GM23338 (cell line): ENCODE data around the gene MYT1. TPM values are rescaled to one million over a fixed set of nuclear protein-coding genes. Genes with fewer than 3 reads are reported as not detected.

Experiments
- ATAC-seq: fragments of 200-7000 bp; cut with Tn5 transposase; 3 replicates; pipeline ENCODE4 v1.9.1; 2020
- DNase-seq: peaks from one replicate; pipeline ENCODE4 v3.0.0-alpha.2; 2015; ENCODE audit warnings: low spot score
- H2AFZ ChIP-seq: fragments of 200-600 bp; sonication (generic); 2 replicates; pipeline ENCODE4 v1.8.0; 2016; ENCODE audit warnings: antibody characterized with exemption, mild to moderate bottlenecking, moderate library complexity
- H3F3A ChIP-seq: fragments of 200-600 bp; sonication (generic); replicated peaks from 2 replicates; pipeline ENCODE4 v1.8.0; 2017; ENCODE audit warnings: antibody characterized with exemption, mixed run types, low read depth
- H3K27ac ChIP-seq: fragments of 200-600 bp; sonication (generic); 2 replicates; pipeline ENCODE4 v1.6.1; 2016; ENCODE audit warnings: low read depth
- H3K27me3 ChIP-seq: fragments of 200-600 bp; sonication (generic); 2 replicates; pipeline ENCODE4 v1.8.0; 2016; ENCODE audit warnings: mild to moderate bottlenecking, mixed run types, moderate library complexity; ENCODE audit not compliant: insufficient read depth
- H3K36me3 ChIP-seq: fragments of 200-600 bp; sonication (generic); 2 replicates; pipeline ENCODE4 v1.8.0; 2016; ENCODE audit warnings: mild to moderate bottlenecking; ENCODE audit not compliant: insufficient read depth
- H3K4me1 ChIP-seq: fragments of 200-600 bp; sonication (generic); 2 replicates; pipeline ENCODE4 v1.8.0; 2016; ENCODE audit warnings: mild to moderate bottlenecking, moderate library complexity; ENCODE audit not compliant: insufficient read depth
- H3K4me2 ChIP-seq: fragments of 200-600 bp; sonication (generic); 2 replicates; pipeline ENCODE4 v1.7.1; 2017; ENCODE audit warnings: mixed run types
- H3K4me3 ChIP-seq: fragments of 200-600 bp; sonication (generic); 2 replicates; pipeline ENCODE4 v1.6.1; 2016; ENCODE audit warnings: mixed run types
- H3K79me2 ChIP-seq: fragments of 200-600 bp; sonication (generic); replicated peaks from 2 replicates; pipeline ENCODE4 v1.8.0; 2017; ENCODE audit warnings: mild to moderate bottlenecking; ENCODE audit not compliant: insufficient read depth
- H3K9me2 ChIP-seq: fragments of 200-600 bp; sonication (generic); 2 replicates; pipeline ENCODE4 v1.8.0; 2017; ENCODE audit not compliant: insufficient read depth
- H4K20me1 ChIP-seq: fragments of 200-600 bp; sonication (generic); replicated peaks from 2 replicates; pipeline ENCODE4 v1.8.0; 2017; ENCODE audit warnings: mild to moderate bottlenecking; ENCODE audit not compliant: insufficient read depth
- H3K27ac Mint-ChIP-seq: 2 replicates; pipeline ENCODE4 v1.8.0; 2020; ENCODE audit warnings: inconsistent platforms, mild to moderate bottlenecking, moderate library complexity, mixed read lengths
- H3K27me3 Mint-ChIP-seq: 3 replicates; pipeline ENCODE4 v1.8.0; 2022; ENCODE audit warnings: low read depth, mild to moderate bottlenecking, moderate library complexity, mixed read lengths, inconsistent platforms; ENCODE audit not compliant: insufficient read depth, poor library complexity
- H3K36me3 Mint-ChIP-seq: 3 replicates; pipeline ENCODE4 v1.8.0; 2021; ENCODE audit warnings: low read depth, mild to moderate bottlenecking, inconsistent platforms, moderate library complexity, mixed read lengths
- H3K4me1 Mint-ChIP-seq: 3 replicates; pipeline ENCODE4 v1.8.0; 2020; ENCODE audit warnings: mild to moderate bottlenecking, inconsistent platforms, mixed read lengths
- H3K4me3 Mint-ChIP-seq: 3 replicates; pipeline ENCODE4 v1.8.0; 2021; ENCODE audit warnings: moderate library complexity, mild to moderate bottlenecking, inconsistent platforms, mixed read lengths
- H3K9me3 Mint-ChIP-seq: 3 replicates; pipeline ENCODE4 v1.8.0; 2020; ENCODE audit warnings: moderate library complexity, mild to moderate bottlenecking, inconsistent platforms, mixed read lengths
- CREB1 ChIP-seq: fragments of 250-450 bp; sonication (Bioruptor Pico); IDR thresholded peaks from 2 replicates; pipeline ENCODE4 v1.5.0; 2020; ENCODE audit warnings: low read depth, mild to moderate bottlenecking, moderate library complexity
- CTCF ChIP-seq, 2 experiments: fragments of 200-600 bp in 1 of 2; sonication (generic) in 1 of 2; conservative IDR thresholded peaks; 2 replicates each; pipeline versions ENCODE4 v1.5.1 to v1.6.1; 2016 to 2017; ENCODE audit warnings: antibody characterized with exemption in 2 of 2, low read depth in 2 of 2, mild to moderate bottlenecking in 2 of 2, moderate library complexity in 1 of 2
- EZH2 ChIP-seq: fragments of 200-600 bp; sonication (generic); IDR thresholded peaks from one replicate; pipeline ENCODE4 v1.8.0; 2017; ENCODE audit warnings: antibody characterized with exemption, mild to moderate bottlenecking, low read depth; ENCODE audit not compliant: unreplicated experiment
- EZH2phosphoT487 ChIP-seq: fragments of 200-600 bp; sonication (generic); IDR thresholded peaks from one replicate; pipeline ENCODE4 v1.8.1; 2018; ENCODE audit warnings: antibody characterized with exemption; ENCODE audit not compliant: unreplicated experiment
- JUNB ChIP-seq: IDR thresholded peaks from one replicate; pipeline ENCODE4 v1.6.1; 2016; ENCODE audit warnings: antibody characterized with exemption; ENCODE audit not compliant: unreplicated experiment
- NANOG ChIP-seq: IDR thresholded peaks from 2 replicates; pipeline ENCODE4 v1.6.1; 2016; ENCODE audit warnings: antibody characterized with exemption, borderline replicate concordance
- POLR2AphosphoS5 ChIP-seq: IDR thresholded peaks from 2 replicates; pipeline ENCODE4 v1.6.1; 2016; ENCODE audit warnings: antibody characterized with exemption, low read depth
- REST ChIP-seq: IDR thresholded peaks from one replicate; pipeline ENCODE4 v1.6.1; 2018; ENCODE audit warnings: antibody characterized with exemption; ENCODE audit not compliant: unreplicated experiment
- STAT1 ChIP-seq: IDR thresholded peaks from one replicate; pipeline ENCODE4 v1.6.1; 2016; ENCODE audit warnings: antibody characterized with exemption; ENCODE audit not compliant: unreplicated experiment
- ZNF114 ChIP-seq: fragments of 250-450 bp; sonication (Bioruptor Pico); IDR thresholded peaks from 2 replicates; pipeline ENCODE4 v1.5.0; 2020; ENCODE audit warnings: mild to moderate bottlenecking, moderate library complexity
- ZNF331 ChIP-seq: fragments of 250-450 bp; sonication (Bioruptor Pico); IDR thresholded peaks from 2 replicates; pipeline ENCODE4 v1.5.0; 2020; ENCODE audit warnings: low read depth, mild to moderate bottlenecking, moderate library complexity
- ZNF462 ChIP-seq: fragments of 250-450 bp; sonication (Bioruptor Pico); IDR thresholded peaks from 2 replicates; pipeline ENCODE4 v1.5.0; 2020; ENCODE audit warnings: mild to moderate bottlenecking, moderate library complexity
- polyA plus RNA-seq: library from polyadenylated mRNA; unstranded; fragments of >200 nt; fragmentation: Nextera tagmentation; extraction: Ambion mirVana; gene quantifications from 2 replicates; pipeline ENCODE4 v1.2.1, GENCODE V29; 2016
- total RNA-seq: library from RNA; depleted of rRNA; stranded (reverse); fragments of >200 nt; shearing (Covaris generic); gene quantifications from 2 replicates; pipeline ENCODE4 v1.2.3, GENCODE V29; 2014
- TF ChIP-seq, protein P1 (sequence below): IDR thresholded peaks from 2 replicates; pipeline ENCODE4 v1.6.1; 2016; ENCODE audit warnings: antibody characterized with exemption

Gene MYT1
- total and polyA plus RNA-seq, 2 experiments from 2014 or later: 0.83 to 1.6 TPM

GRCh38 chr20:64182146-64182865 lies 18.1 kb downstream of the MYT1 start:
- no peak for DNase-seq
- H3K9me3 Mint-ChIP-seq: peaks cover 30% of the 10 kb centered on the region
- Histone ChIP-seq H3K27me3 (no peaks in the 10 kb centered on the region), H4K20me1 (no peaks in the 10 kb centered on the region), H2AFZ (no peak overlapping the region), H3K4me2 (no peak overlapping the region), H3K27ac (no peak overlapping the region), H3K4me3 (no peak overlapping the region), H3K79me2 (no peaks in the 10 kb centered on the region), H3K4me1 (peaks cover 6% of the 10 kb centered on the region; the same call in 1 of the 2 replicates), H3K36me3 (no peaks in the 10 kb centered on the region), H3K9me2 (peaks cover 5% of the 10 kb centered on the region; the same call in 1 of the 2 replicates), H3F3A (peaks cover 1% of the 10 kb centered on the region)
- H3K36me3 Mint-ChIP-seq: peaks cover 18% of the 10 kb centered on the region
- ATAC-seq: peak; percentile 66
- peaks cover 30% of the 10 kb centered on the region for H3K27me3 Mint-ChIP-seq
- H3K27ac Mint-ChIP-seq: no peak overlapping the region
- TF ChIP-seq NANOG (no peak), JUNB (no peak), ZNF462 (no peak), ZNF114 (CRISPR knock-in tag) (no peak), ZNF331 (CRISPR knock-in tag) (no peak), STAT1 (no peak), CREB1 (no peak), EZH2phosphoT487 (no peak), EZH2 (no peak), CTCF (conservative IDR thresholded peaks at IDR 0.05; ENCODE audit: low read depth in 2 of 2) (no peak), REST (no peak), POLR2AphosphoS5 (no peak)
- TF ChIP-seq, protein P1, sequence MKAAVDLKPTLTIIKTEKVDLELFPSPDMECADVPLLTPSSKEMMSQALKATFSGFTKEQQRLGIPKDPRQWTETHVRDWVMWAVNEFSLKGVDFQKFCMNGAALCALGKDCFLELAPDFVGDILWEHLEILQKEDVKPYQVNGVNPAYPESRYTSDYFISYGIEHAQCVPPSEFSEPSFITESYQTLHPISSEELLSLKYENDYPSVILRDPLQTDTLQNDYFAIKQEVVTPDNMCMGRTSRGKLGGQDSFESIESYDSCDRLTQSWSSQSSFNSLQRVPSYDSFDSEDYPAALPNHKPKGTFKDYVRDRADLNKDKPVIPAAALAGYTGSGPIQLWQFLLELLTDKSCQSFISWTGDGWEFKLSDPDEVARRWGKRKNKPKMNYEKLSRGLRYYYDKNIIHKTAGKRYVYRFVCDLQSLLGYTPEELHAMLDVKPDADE: no peak
- peaks cover 8% of the 10 kb centered on the region for H3K4me1 Mint-ChIP-seq
- no peak overlapping the region for H3K4me3 Mint-ChIP-seq
